ENCODE results near the gene VMO1.

VMO1 gene

DNA sequence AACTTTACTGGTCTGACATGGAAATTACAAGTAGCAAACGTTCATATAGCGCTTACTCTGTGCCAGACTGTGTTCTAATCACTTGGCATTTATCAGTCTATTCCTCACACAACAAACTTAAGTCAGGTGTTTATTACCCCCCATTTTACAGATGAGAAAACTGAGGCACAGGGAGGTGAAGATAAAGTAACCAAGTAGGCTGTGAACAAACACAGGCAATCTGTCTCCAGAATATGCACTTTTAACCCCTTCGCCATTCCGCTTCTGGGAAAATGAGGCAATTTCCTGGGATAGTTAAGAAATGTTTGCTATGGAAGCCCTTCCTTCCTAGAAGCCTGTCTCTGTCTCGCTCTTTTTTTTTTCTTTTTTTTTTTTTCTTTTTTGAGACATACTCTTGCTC, 34.2 kb downstream of the VMO1 start:
- no peak for DNase-seq

DNA sequence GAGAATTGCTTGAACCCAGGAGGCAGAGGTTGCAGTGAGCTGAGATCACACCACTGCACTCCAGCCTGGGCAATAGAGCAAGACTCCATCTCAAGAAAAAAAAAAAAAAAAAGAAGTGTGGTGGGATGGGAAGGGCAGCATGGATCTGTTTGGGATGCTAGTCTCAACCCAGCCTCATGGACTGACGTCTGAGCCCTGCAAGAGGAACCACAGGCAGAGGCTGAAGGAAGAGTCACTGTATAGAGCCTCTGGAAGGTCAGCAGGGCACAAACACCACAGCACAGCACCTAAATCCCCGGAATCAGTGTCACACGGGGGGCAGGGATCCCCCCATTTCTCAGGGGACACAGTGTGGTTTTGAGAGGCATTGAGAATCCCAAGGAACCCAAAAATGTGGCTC, 35.6 kb downstream of the VMO1 start:
- no peak for DNase-seq

DNA sequence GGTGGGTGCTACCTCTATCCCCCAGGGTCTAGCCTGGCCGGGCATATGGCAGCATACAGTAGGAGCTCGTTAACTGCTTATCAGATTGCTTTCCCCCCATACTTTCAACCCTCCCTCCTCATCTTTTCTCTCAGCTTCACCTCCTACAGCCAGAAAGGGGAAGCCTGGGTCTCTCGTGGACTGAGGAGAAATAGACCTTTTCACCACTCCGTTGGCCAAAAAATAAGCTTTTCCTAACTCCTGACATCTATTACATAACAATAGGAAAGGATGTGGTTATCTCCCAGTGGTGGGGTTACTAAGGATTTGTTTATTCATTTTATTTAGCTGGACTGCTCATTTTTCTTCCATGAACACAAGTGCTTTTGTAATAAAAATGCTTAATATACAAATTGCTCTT, 37.5 kb downstream of the VMO1 start:
- DNase-seq, result no peak

DNA sequence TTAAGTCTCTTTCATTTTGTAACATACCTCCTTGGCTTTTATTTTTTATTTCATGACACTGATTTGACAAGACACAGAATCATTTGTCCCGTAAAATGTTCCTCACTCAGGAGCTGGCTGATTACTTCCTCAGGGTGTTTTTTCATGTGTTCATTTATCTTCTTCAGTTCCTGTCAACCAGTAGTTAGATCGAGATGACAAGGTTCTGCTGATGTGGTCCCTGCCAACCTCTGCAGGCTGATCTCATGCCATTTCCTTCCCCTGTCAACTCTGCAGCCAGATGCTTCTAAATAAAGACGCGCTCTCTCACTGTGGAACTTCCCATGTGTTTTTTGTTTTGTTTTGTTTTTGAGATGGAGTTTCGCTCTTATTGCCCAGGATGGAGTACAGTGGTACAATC, 38.3 kb downstream of the VMO1 start:
- DNase-seq, result peak in 1 of 4 experiments; percentile 14

DNA sequence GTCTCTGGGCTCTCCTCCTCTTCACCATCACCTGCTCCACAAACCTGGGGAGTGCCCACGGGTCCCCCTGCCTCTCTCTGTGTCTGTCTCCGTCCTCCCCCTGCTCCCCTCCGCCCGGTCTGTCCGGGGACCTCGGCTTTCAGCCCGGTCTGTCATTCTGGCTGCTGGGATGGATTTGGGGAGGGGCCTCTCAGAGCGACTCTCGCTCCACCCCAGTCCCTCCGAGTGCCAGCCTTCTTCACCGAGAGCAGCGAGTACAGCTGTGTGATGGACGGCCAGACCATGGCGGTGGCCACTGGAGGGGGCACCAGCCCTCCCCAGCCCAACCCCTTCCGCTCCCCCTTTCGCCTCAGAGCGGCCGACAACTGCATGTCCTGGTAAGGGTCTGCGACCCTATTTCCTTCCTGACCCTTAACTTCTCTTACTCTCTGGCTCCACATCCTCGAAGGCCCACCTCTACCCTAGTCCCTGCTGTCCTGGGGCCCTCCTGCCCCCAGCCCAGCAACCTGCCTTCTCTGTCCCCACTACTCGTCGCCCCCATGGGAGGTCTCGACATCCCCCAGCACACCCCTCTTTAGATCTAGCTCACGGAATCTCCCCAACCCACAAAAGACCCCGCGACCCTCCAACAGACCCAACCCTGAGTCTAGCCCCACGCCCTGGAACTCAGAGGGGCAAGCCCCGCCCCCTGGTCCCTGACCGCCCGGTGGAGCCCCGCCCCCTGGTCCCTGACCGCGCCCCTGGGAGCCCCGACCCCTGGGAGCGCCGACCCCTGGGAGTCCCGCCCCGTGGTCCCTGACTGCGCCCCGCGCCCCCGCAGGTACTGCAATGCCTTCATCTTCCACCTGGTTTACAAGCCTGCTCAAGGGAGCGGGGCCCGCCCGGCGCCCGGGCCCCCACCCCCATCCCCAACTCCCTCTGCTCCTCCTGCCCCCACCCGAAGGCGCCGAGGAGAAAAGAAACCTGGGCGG, 40.9 kb downstream of the VMO1 start:
- DNase-seq, result no peak

DNA sequence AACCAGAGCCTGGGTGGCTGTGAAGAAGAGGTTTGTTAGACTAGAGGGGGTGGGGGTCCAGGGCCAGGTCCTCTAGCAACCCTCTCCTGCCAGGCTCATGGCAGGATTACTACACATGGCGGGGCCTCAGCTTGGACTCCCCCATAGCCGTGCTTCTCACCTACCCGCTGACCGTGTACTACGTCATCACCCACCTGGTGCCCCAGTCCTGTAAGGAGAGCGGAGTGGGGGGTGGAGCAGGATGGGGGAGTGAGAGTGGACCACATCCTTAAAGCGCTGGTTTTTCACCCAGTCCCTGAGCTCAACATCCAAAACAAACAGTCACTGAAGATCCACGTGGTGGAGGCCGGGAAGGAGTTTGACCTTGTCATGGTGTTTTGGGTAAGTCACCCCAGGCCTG, 42.3 kb downstream of the VMO1 start:
- DNase-seq, result no peak

DNA sequence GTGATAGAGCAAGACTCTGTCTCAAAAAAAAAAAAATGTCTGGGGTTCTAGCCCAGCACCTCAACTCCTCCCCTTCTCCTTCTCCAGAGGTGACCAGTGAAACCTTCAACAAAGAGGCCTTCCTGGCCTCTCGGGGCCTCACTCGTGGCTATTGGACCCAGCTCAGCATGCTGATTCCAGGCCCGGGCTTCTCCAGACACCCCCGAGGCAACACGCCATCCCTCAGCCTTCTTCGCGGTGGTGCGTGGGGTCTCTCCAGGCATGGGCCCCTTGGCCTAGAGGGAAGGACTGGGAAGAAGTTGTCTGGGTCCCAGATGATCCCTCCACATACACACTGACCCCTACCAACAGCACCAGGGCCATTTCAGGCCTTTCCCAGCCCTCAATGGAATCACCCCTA, 42.9 kb downstream of the VMO1 start:
- DNase-seq, result no peak

DNA sequence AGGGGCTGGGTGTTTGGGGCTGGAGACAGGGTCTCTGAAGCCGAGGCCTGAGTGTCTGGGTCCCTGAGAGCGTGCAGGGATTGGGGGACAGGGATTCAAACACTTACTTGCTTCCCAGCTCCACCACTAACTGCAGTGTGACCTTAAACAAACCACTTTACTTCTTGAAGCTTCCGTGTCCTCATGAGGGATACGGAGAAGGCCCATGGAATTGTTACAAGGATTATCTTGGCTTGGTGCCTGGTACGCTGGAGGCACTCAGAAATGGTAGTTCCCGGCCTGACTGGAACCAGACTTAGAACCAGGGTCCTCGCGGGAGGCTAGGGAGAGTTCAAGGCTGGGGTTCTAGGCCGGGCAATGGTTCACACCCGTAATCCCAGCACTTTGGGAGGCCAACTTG, 43.5 kb downstream of the VMO1 start:
- DNase-seq, result no peak

DNA sequence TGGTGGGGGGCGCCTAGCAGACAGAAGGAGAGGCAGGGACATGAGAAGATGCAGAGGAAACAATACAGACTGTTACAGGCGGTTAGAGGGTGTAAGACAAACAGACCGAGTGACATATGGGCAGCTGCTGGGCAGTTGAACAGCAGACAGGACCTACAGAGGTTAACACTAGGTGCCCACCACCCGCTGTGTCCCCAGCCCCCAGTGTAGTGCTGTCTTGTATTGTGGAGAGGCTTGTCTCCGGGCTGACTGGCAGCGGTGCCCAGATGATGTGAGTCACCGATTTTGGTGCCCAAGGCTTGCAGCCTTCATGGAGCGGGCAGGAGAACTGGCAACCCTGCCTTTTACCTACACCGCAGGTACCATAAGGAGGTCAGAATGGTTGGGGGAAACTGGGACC, 44.0 kb downstream of the VMO1 start:
- no peak for DNase-seq

DNA sequence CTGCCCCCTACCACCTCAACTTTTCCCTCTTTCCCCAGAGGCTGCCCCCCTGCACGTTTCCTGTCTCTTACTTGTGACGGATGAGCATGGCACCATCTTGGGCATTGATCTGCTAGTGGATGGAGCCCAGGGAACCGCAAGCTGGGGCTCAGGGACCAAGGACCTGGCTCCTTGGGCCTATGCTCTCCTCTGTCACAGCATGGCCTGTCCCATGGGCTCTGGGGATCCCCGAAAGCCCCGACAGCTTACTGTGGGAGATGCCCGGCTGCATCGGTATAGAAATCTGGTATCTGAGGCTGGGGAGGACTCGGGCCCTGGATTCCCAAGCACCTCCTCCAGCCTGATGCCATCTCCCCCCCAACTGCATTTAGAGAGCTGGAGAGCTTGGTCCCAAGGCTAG, 44.6 kb downstream of the VMO1 start:
- DNase-seq, result no peak

DNA sequence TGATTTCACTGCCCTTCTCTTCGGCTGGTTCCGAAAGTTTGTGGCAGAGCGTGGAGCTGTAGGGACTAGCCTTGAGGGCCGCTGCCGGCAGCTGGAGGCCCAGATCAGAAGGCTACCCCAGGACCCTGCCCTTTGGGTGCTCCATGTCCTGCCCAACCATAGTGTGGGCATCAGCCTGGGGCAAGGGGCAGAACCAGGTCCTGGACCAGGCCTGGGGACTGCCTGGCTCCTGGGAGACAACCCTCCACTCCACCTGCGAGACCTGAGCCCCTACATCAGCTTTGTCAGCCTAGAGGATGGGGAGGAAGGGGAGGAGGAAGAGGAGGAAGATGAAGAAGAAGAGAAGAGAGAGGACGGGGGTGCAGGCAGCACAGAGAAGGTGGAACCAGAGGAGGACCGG, 45.6 kb downstream of the VMO1 start:
- DNase-seq, result no peak

DNA sequence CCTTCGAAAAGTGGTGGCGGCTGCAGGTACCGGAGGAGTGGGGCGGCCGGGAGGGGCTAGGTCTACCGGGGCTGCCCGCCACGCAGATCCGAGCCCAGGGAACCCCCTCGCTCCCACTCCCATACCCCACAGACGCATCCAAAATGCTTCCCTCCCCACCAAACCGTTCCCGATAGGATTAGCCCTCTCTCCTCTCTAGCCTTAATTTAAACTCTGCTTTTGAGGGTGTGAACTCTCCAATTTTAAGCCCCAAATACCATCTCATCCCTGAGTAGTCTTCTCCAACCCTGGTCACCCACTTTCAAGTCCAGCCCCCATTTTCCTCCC, 46.2 kb downstream of the VMO1 start:
- DNase-seq, result no peak

DNA sequence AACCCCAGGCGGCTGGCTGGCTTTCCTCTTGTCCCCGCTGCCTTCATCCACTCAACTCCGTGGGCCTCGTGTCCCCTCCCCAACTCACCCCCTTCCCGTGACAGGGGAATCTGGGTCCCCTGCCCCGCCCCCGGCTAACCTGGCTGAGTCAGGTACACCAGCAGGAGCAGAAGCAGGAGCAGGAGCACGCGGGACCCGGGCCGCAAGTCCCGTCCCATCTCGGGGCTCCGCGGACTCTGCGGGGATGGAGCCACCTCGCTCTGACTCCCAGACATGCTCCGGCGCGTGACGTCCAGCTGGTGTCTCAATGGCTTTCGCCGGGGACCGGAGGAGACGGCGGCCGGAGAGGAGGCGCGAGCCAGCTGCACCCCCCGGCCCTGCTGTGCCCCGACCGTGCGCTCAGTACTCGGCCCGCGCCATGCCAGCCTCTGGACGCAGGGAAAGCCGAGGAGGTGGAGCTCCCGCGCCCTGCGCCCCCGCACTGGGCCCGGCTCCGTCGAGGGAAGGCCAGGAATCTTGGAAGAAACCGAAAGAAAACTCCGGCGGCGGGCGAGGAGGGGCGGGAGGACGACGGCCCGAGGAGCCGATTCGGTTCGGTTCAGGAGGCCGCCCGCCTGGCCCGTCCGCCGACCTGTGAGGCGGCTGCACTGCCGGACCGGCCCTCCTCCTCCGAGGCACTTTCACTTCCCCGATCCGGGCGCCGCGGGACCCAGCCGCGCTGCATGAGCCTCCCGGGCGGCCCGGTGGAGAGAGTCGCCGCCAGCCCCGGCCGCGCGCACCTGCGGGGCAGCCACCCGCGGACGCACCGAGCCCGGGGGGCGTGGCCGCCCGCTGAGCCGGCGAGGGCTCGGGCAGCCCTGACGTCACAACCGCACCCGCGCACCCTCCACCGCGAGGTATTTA, 46.8 kb downstream of the VMO1 start, which contains the start of the genes CXCL16 and ZMYND15:
Gene CXCL16, minus strand, starts transcription at position 807 of the 903 bp plus-strand sequence. Its CDS starts 589 bp downstream, at position 218.
Gene ZMYND15, plus strand, starts transcription at position 712 of the 903 bp plus-strand sequence. CDS start 716 bp downstream, outside the sequence.
- peak in 1 of 4 experiments; percentile 45 for DNase-seq

DNA sequence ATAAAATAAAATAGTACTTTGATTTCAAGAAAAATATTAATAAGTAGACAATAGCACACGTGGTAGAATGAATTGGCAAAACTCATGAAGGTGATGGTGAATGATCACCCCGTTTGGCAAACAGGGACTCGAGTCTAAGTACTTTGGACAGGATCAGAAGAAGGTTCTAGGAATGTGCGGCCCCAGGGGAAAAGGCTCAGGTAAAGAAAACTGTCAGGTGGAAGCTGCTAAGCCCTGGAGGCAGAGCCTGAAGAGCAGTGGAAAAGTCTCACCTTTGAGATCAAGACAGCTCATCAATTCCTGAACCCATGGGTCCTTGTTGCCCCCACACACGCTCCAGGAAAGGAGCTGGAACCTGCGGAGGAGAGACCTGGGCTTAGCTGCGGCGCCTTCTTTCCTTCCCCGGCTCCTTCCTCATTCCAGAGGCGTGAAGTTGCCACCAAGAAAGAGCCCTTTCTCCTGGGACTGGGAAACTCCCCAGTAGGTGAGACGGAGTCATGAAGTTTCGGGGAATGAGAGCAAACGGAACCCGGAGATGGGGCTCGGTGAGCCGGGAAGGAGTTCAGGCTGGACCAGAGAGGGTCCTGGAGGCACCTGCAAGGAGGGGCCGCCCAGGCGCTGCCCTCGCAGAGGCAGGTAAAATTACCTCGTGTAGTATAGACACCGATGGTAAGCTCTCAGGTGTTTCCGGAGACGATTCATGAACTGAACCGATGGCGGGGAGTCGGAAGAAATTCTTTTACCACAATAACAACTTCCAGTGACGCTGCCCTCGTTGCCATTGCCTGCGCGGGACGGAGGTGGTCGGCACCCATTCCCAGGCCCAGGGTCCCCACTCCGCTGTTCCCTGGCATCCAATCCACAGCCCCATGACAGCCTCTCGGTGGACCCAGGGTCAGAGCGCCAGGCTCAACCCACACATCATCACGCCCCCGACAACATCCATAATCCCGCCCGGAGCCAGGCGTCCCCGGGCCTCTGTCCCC, 47.7 kb downstream of the VMO1 start:
- DNase-seq, result no peak

DNA sequence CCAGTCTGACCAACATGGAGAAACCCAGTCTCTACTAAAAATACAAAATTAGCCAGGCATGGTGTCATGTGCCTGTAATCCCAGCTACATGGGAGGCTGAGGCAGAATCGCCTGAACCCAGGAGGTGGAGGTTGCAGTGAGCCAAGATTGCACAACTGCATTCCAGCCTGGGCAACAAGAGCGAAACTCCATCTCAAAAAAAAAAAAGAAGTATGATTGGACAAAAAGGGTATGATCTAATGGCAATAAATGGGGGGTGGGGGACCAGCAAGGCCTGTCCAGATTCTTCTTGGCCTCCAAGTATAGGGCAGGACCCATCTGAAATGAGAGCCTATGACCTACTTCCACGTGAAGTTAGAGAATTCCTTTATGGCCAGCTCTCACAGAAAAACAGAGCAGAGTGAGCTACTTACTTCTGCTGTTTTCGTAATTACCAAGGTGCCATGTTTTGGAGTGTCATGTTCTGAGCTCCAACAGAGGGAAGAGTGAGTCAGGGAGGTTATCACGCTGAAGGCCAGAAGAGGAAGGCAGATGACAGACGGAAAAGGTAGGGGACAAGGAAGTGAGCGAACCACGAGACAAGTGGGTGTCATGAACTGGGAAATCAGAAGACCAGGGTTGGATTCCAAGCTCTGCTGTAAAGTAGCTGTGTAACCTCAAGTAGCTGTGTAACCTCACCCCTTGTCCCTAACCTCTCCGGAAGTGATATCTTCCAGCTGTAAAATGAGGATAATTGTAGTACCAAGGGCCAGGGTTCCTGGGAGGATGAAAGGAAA, 50.1 kb downstream of the VMO1 start:
- no peak for DNase-seq

Data from activated naive CD4-positive, alpha-beta T cell (primary cell).